ENCODE measurements around the gene ARVCF.

DNA sequence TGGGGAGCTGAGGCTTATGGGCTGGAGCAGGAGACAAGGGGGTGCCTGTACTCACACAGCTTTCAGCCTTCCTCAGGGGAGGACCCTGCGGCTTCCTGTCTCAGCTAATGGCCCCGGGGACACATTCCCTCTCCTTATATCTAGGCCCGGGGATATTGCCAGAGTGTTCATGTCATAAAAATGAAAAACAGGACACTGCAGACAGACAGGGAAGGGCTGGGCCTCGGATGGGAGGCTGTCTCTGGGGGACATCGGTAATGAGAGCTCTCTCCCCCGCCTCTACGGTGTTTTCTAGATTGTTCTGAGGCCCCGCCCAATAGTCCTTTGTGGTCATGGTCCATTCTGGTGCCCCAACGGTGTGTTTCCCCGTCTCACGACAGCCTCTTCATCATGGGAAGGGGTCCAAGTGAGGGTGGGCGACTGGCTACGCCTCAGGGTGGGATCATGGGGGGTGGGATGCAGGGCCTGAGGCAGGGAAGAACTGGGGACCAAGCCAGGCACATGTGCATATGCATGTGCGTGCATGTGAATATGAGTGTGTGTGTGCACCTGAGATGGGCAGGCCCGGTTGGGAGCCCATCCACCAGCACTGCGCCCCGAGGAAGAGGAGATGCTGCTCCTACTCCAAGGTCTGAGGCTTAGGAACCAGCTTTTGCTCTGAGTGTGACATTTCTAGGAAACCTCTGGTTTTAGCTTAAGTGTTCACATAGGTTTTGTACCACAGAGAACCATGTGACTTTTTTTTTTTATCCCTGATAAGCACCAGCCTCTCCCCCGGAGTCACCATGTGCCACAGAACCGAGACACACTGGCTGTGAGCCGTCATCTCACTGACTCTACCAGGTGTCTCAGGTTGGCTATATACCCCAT lies 5.3 kb downstream of the ARVCF start:
- TF ChIP-seq, protein P1, sequence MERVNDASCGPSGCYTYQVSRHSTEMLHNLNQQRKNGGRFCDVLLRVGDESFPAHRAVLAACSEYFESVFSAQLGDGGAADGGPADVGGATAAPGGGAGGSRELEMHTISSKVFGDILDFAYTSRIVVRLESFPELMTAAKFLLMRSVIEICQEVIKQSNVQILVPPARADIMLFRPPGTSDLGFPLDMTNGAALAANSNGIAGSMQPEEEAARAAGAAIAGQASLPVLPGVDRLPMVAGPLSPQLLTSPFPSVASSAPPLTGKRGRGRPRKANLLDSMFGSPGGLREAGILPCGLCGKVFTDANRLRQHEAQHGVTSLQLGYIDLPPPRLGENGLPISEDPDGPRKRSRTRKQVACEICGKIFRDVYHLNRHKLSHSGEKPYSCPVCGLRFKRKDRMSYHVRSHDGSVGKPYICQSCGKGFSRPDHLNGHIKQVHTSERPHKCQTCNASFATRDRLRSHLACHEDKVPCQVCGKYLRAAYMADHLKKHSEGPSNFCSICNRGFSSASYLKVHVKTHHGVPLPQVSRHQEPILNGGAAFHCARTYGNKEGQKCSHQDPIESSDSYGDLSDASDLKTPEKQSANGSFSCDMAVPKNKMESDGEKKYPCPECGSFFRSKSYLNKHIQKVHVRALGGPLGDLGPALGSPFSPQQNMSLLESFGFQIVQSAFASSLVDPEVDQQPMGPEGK (tag by site-specific recombination; IDR thresholded peaks at IDR 0.05), result no peak
- TF ChIP-seq, protein P2, sequence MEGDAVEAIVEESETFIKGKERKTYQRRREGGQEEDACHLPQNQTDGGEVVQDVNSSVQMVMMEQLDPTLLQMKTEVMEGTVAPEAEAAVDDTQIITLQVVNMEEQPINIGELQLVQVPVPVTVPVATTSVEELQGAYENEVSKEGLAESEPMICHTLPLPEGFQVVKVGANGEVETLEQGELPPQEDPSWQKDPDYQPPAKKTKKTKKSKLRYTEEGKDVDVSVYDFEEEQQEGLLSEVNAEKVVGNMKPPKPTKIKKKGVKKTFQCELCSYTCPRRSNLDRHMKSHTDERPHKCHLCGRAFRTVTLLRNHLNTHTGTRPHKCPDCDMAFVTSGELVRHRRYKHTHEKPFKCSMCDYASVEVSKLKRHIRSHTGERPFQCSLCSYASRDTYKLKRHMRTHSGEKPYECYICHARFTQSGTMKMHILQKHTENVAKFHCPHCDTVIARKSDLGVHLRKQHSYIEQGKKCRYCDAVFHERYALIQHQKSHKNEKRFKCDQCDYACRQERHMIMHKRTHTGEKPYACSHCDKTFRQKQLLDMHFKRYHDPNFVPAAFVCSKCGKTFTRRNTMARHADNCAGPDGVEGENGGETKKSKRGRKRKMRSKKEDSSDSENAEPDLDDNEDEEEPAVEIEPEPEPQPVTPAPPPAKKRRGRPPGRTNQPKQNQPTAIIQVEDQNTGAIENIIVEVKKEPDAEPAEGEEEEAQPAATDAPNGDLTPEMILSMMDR (tag by site-specific recombination; IDR thresholded peaks at IDR 0.05), result no peak
- no peak for TF ChIP-seq ZBTB20 (tag by site-specific recombination; IDR thresholded peaks at IDR 0.05)
- TF ChIP-seq, protein P3, sequence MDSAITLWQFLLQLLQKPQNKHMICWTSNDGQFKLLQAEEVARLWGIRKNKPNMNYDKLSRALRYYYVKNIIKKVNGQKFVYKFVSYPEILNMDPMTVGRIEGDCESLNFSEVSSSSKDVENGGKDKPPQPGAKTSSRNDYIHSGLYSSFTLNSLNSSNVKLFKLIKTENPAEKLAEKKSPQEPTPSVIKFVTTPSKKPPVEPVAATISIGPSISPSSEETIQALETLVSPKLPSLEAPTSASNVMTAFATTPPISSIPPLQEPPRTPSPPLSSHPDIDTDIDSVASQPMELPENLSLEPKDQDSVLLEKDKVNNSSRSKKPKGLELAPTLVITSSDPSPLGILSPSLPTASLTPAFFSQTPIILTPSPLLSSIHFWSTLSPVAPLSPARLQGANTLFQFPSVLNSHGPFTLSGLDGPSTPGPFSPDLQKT (IDR thresholded peaks at IDR 0.05; ENCODE audit: borderline replicate concordance, low read depth, low read length), result no peak
